CD4-positive, alpha-beta T cell treated with Interleukin-4 for 1 hour (primary cell): ENCODE data around the gene SOX6.
"Not testable (repeated sequence)": the region's sequence is repeated elsewhere in the genome, so short reads cannot be mapped to it uniquely, and the experiment has no call there.

ENCODE experiments used
- DNase-seq, 2 donors: peaks; one replicate each; pipeline ENCODE4 v3.0.0-alpha.2; 2020 to 2022

The SOX6 gene

GRCh38 chr11:16087886-16088285, 268.5 kb downstream of the SOX6 start:
- no peak for DNase-seq

- DNase-seq, result no peak
Observed at GRCh38 chr11:16086229-16086819, 270.0 kb downstream of the SOX6 start.

- DNase-seq, result no peak
Observed at GRCh38 chr11:16082095-16083055, 274.0 kb downstream of the SOX6 start.

GRCh38 chr11:16081382-16082094, 274.8 kb downstream of the SOX6 start:
- DNase-seq, result no peak

- no peak for DNase-seq
Observed at GRCh38 chr11:16080688-16081381, 275.5 kb downstream of the SOX6 start.

GRCh38 chr11:16078936-16079335, 277.4 kb downstream of the SOX6 start:
- no peak for DNase-seq

GRCh38 chr11:16070573-16070972, 285.8 kb downstream of the SOX6 start:
- no peak for DNase-seq

GRCh38 chr11:16067268-16067667, 289.1 kb downstream of the SOX6 start:
- not testable (repeated sequence) for DNase-seq

GRCh38 chr11:16059332-16059731, 297.0 kb downstream of the SOX6 start:
- no peak for DNase-seq

- no peak for DNase-seq
Observed at GRCh38 chr11:16058671-16059070, 297.7 kb downstream of the SOX6 start.

DNA sequence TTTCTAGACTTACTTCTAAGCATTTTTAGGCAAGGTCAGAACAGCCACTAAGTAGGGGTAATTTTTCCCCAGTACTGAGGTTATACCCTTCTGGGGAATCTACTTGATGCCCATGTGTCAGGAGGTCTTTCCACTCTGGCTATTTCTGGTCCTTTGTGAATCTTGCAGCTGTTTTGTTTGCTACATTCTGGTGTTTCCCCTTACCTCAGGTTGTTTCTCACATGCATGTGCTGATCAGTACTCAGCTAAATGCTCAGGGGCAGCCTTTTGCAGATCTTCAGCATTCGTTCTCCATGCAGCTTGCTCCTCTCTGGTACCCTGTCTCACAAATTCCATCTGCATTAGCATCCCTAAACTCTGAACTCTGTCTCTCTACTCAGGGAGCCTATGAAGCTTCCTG, 303.6 kb downstream of the SOX6 start:
- no peak for DNase-seq

DNA sequence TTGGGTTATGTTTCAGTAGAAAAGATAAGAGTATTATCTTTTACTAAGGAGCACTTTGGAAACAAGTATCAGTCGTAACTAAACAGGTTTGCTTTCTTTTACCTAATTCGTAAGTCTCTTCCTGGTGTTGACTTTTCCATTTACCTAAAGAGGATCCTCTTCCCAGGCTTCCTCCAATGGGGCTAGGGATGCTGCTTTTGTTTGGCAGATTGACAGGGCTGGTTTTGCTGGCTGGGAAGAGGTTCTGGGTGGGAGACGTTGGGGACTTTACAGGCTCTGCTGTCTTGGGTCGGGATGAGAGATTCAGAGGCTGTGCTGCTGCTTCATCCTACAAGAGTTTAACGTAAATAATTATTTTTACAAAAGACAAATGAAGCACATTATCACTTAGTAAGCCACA, 306.7 kb downstream of the SOX6 start:
- DNase-seq, result no peak

DNA sequence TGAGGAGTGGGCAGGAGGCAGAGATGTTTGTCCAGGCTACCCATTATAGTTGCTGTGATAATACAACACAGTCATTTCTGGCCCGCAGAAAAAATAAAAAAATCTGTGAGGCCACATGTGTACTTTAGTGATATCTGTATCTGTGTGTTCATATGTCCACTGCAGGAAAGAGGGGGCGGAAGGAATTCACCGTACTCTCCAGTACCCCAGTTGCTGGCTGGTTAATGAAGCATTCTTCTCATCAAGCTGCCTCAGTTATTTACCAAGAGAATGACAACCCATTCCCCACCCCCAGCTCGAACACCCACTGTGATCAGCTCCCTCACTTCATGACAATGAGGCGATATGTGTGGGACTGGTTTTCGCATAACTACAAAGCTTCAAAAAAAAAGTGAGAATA, 309.3 kb downstream of the SOX6 start:
- no peak for DNase-seq

GRCh38 chr11:16043617-16044016, 312.7 kb downstream of the SOX6 start:
- DNase-seq, result no peak

DNA sequence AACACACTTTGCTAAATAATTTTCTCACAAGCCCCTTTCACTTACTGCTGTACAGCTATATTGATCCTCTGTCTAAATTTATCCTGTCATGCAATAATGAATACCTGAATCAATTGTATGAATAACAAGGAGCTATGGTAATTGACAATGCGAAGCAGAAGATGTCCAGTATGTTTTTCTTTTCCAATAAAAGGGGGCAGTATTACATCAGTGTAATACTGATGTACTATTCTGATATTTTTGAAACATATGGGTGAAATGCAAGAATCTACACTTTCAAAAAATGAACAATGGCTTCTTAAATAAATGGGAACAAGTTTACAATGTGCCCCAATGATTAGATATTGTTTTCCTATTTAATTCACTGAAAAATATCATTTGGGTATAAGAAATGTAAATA, 315.1 kb downstream of the SOX6 start:
- DNase-seq, result no peak

DNA sequence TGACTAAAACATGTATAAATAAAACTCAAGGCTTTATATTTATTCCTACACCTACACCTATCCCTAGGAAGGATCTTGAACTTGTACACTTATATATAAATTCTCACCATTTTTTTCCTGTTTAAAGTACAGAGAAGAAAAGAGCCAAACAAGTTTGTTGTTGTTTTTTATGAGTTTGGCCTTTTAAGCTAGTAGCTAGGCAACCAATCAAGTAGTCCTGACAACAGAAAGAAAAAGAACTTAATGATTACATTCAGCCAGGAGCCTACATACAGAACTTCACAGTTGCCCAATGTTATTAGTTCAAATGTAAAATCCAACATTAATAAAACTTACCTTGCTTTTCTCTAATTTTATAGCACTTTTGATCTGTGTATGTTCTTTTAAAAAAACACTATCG, 316.2 kb downstream of the SOX6 start:
- DNase-seq, result no peak

GRCh38 chr11:16037179-16037578, 319.2 kb downstream of the SOX6 start:
- no peak for DNase-seq

DNA sequence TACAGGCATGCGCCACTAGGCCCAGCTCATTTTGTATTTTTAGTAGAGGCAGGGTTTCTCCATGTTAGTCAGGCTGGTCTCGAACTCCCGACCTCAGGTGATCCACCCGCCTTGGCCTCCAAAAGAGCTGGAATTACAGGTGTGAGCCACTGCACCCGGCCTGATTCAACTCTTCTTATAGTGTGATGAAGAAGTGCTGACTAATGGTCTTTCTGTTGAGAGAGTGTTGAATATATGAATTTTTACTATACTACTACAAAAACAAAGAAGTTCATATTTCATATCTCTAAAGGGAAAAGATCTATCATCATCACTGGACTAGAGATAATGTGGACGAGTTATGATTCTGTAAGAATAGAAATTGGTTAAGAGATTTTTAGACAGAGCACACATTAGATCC, 320.1 kb downstream of the SOX6 start:
- no peak for DNase-seq

GRCh38 chr11:16034074-16034473, 322.3 kb downstream of the SOX6 start:
- no peak for DNase-seq

- DNase-seq, result no peak
Observed at GRCh38 chr11:16032974-16033373, 323.4 kb downstream of the SOX6 start.

GRCh38 chr11:16031210-16031609, 325.1 kb downstream of the SOX6 start:
- DNase-seq, result no peak

DNA sequence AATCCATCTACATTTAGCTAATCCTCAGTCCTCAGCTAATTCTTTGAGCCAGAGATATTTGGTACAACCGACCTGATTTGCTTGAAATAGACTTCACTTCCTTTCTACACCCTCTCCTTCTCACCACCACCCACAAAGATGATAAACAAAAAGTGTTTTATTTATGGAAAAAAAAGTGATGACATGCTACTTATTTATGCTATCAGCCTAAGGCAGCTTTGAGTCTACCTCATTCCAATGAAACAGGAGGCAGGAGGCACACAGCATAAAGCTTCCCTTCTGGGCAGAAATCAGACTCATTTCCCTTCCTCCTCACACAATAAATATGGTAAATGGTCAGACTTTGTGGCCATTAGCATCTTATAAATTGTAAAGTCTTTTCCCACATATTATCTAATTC, 325.7 kb downstream of the SOX6 start:
- no peak for DNase-seq

- DNase-seq, result not testable (repeated sequence)
Observed at GRCh38 chr11:16029151-16029550, 327.2 kb downstream of the SOX6 start.
